Type B pancreatic cell (in vitro differentiated cells): Measurements from ENCODE around the gene SLC5A5. TPM values are rescaled to one million over a fixed set of nuclear protein-coding genes. Genes with fewer than 3 reads are reported as not detected.

Experiments used
- DNase-seq: peaks from one replicate; pipeline ENCODE4 v3.0.0; 2021; ENCODE audit warnings: mixed read lengths; ENCODE audit not compliant: unreplicated experiment; ENCODE audit errors: extremely low spot score
- H3K27ac Mint-ChIP-seq: 2 replicates; pipeline ENCODE4 v1.8.0; 2021; ENCODE audit warnings: mild to moderate bottlenecking, mixed read lengths
- H3K27me3 Mint-ChIP-seq: 2 replicates; pipeline ENCODE4 v1.8.0; 2021; ENCODE audit warnings: mixed read lengths
- H3K36me3 Mint-ChIP-seq: 2 replicates; pipeline ENCODE4 v1.8.0; 2021; ENCODE audit warnings: mixed read lengths
- H3K4me1 Mint-ChIP-seq: one replicate; pipeline ENCODE4 v1.8.0; 2021; ENCODE audit warnings: mixed read lengths; ENCODE audit not compliant: unreplicated experiment
- H3K4me3 Mint-ChIP-seq: 2 replicates; pipeline ENCODE4 v1.8.0; 2021; ENCODE audit warnings: mild to moderate bottlenecking, mixed read lengths
- H3K9me3 Mint-ChIP-seq: 2 replicates; pipeline ENCODE4 v1.8.0; 2021; ENCODE audit warnings: mixed read lengths
- total RNA-seq: library from RNA; stranded (reverse); gene quantifications from 2 replicates; pipeline ENCODE4 v1.2.1, GENCODE V29; 2021; ENCODE audit warnings: low replicate concordance
- TF ChIP-seq, protein P1 (sequence below): fragments of 200-600 bp; sonication (generic); conservative IDR thresholded peaks from 2 replicates; pipeline ENCODE4 v1.5.0; 2021; ENCODE audit warnings: antibody characterized with exemption, mild to moderate bottlenecking

The SLC5A5 gene
- total RNA-seq, 1 donor from 2014 or later: 0.75 TPM

GRCh38 chr19:17893766-17894165 is 22.0 kb downstream of the SLC5A5 start:
- H3K27me3 Mint-ChIP-seq: peaks cover 37% of the 10 kb centered on the region
- H3K4me3 Mint-ChIP-seq: no peak overlapping the region
- TF ChIP-seq, protein P1, sequence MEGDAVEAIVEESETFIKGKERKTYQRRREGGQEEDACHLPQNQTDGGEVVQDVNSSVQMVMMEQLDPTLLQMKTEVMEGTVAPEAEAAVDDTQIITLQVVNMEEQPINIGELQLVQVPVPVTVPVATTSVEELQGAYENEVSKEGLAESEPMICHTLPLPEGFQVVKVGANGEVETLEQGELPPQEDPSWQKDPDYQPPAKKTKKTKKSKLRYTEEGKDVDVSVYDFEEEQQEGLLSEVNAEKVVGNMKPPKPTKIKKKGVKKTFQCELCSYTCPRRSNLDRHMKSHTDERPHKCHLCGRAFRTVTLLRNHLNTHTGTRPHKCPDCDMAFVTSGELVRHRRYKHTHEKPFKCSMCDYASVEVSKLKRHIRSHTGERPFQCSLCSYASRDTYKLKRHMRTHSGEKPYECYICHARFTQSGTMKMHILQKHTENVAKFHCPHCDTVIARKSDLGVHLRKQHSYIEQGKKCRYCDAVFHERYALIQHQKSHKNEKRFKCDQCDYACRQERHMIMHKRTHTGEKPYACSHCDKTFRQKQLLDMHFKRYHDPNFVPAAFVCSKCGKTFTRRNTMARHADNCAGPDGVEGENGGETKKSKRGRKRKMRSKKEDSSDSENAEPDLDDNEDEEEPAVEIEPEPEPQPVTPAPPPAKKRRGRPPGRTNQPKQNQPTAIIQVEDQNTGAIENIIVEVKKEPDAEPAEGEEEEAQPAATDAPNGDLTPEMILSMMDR: no peak
- DNase-seq: no peak
- H3K27ac Mint-ChIP-seq: no peak overlapping the region
- no peaks in the 10 kb centered on the region for H3K4me1 Mint-ChIP-seq
- no peaks in the 10 kb centered on the region for H3K36me3 Mint-ChIP-seq
- H3K9me3 Mint-ChIP-seq: no peaks in the 10 kb centered on the region

GRCh38 chr19:17902701-17903100 is 31.0 kb downstream of the SLC5A5 start:
- TF ChIP-seq, protein P1: no peak
- no peaks in the 10 kb centered on the region for H3K4me1 Mint-ChIP-seq
- no peaks in the 10 kb centered on the region for H3K36me3 Mint-ChIP-seq
- H3K27me3 Mint-ChIP-seq: peaks cover 33% of the 10 kb centered on the region
- H3K27ac Mint-ChIP-seq: no peak overlapping the region
- H3K9me3 Mint-ChIP-seq: no peaks in the 10 kb centered on the region
- H3K4me3 Mint-ChIP-seq: no peak overlapping the region
- DNase-seq: no peak

DNA sequence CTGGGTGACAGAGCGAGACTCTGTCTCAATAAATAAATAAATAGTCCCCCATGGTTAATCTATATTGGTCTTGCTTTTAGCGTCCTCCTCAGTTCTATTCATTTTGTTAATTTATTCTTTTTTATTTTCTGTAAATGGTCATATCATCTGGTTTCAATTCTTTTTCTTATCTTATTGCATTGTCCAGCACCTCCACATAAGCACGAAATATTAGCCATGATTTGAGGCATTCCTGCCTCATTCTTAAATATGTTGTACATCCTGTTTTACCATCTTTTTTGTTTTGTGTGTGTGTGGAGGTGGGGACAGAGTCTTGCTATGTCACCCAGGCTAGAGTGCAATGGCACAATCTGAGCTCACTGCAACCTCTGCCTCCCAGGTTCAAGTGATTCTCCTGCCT is 36.5 kb downstream of the SLC5A5 start:
- no peak overlapping the region for H3K4me3 Mint-ChIP-seq
- TF ChIP-seq, protein P1: no peak
- H3K9me3 Mint-ChIP-seq: no peaks in the 10 kb centered on the region
- H3K36me3 Mint-ChIP-seq: no peaks in the 10 kb centered on the region
- no peak for DNase-seq
- no peak overlapping the region for H3K27ac Mint-ChIP-seq
- H3K4me1 Mint-ChIP-seq: no peaks in the 10 kb centered on the region
- no peaks in the 10 kb centered on the region for H3K27me3 Mint-ChIP-seq

- Mint-ChIP-seq H3K27ac (no peak overlapping the region), H3K4me3 (no peak overlapping the region), H3K4me1 (no peaks in the 10 kb centered on the region), H3K9me3 (no peaks in the 10 kb centered on the region), H3K27me3 (no peaks in the 10 kb centered on the region), H3K36me3 (no peaks in the 10 kb centered on the region)
- DNase-seq: no peak
- TF ChIP-seq, protein P1: no peak
Observed at GRCh38 chr19:17909003-17909732, 37.4 kb downstream of the SLC5A5 start.

GRCh38 chr19:17910791-17911360 is 39.1 kb downstream of the SLC5A5 start:
- no peaks in the 10 kb centered on the region for H3K9me3 Mint-ChIP-seq
- H3K4me3 Mint-ChIP-seq: no peak overlapping the region
- H3K27ac Mint-ChIP-seq: no peak overlapping the region
- TF ChIP-seq, protein P1: no peak
- H3K27me3 Mint-ChIP-seq: no peaks in the 10 kb centered on the region
- DNase-seq: no peak
- H3K36me3 Mint-ChIP-seq: no peaks in the 10 kb centered on the region
- no peaks in the 10 kb centered on the region for H3K4me1 Mint-ChIP-seq
